MM.1S (cell line): ENCODE data around the gene RETSAT.

Experiments
- CTCF ChIP-seq: fragments of 300-600 bp; sonication (generic); IDR thresholded peaks from 2 replicates; pipeline ENCODE4 v1.5.1; 2016; ENCODE audit warnings: antibody characterized with exemption, low read length, mixed read lengths
- EZH2 ChIP-seq: fragments of 300-600 bp; sonication (generic); optimal IDR thresholded peaks from 2 replicates; pipeline ENCODE3; 2017; ENCODE audit warnings: low read depth, mild to moderate bottlenecking, antibody characterized with exemption, low read length, mixed read lengths
- EZH2phosphoT487 ChIP-seq: fragments of 300-600 bp; sonication (generic); IDR thresholded peaks from 2 replicates; pipeline ENCODE4 v1.6.1; 2018; ENCODE audit warnings: antibody characterized with exemption, low read length

- no peak for TF ChIP-seq CTCF
- TF ChIP-seq EZH2 = no peak
- TF ChIP-seq EZH2phosphoT487 = no peak
Observed at GRCh38 chr2:85396531-85397470, 42.5 kb upstream of the RETSAT start.
